Tongue (tissue), 2 donors: ENCODE data around the gene EVL. TPM values are rescaled to one million over a fixed set of nuclear protein-coding genes. Genes with fewer than 3 reads are reported as not detected.
A peak's percentile ranks its signal among the peaks of the same experiment; 100 is the strongest.
"Not testable (repeated sequence)": the region's sequence is repeated elsewhere in the genome, so short reads cannot be mapped to it uniquely, and the experiment has no call there.

Experiments used
- DNase-seq: peaks from one replicate; pipeline ENCODE4 v3.0.0-alpha.2; 2015
- total RNA-seq: library from RNA; depleted of rRNA; stranded (reverse); fragments of >200 nt; gene quantifications from one replicate; pipeline ENCODE4 v1.2.3, GENCODE V29; 2014

EVL gene
- total RNA-seq, 1 donor from 2014 or later = 41.2 TPM

DNA sequence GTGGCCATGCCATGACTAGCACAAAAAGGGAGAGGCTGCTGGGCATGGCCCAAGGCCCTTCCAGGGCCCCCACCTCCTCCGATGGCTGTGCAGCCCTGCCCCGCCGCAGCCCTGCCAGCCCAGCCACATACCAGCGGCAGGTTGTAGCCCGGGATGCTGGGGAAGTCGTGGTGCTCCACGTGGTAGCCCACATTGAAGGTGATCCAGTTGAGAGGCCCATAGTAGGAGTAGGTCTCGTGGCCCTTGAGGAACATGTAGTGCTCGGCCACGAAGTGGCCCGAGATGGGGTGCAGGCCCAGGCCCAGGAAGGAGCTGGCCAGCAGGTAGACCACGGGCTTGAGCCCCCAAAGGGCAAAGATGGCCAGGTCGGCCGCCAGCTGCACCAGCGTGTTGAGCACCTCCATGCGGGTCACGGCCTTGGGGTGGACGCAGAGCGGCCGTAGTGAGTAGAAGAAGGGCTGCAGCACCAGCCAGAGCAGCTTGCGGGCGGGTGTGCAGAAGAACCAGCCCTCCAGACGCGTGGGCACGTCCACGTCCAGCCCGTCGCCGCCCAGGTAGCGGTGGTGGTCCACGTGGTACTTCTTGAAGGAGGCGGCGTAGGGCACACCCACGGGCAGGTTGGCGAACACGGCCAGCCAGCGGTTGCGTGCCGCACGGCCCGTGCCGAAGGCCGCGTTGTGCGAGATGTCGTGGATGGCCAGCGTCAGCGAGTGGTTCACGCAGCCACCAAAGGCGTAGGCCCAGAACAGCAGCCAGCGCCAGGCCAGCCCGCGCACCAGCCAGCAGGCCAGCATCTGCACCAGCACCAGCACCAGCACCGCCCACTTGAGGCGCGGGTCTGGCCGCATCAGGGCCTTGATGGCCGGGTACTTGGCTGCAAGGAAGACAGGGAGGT is 83.9 kb downstream of the EVL start:
- DNase-seq = no peak

DNA sequence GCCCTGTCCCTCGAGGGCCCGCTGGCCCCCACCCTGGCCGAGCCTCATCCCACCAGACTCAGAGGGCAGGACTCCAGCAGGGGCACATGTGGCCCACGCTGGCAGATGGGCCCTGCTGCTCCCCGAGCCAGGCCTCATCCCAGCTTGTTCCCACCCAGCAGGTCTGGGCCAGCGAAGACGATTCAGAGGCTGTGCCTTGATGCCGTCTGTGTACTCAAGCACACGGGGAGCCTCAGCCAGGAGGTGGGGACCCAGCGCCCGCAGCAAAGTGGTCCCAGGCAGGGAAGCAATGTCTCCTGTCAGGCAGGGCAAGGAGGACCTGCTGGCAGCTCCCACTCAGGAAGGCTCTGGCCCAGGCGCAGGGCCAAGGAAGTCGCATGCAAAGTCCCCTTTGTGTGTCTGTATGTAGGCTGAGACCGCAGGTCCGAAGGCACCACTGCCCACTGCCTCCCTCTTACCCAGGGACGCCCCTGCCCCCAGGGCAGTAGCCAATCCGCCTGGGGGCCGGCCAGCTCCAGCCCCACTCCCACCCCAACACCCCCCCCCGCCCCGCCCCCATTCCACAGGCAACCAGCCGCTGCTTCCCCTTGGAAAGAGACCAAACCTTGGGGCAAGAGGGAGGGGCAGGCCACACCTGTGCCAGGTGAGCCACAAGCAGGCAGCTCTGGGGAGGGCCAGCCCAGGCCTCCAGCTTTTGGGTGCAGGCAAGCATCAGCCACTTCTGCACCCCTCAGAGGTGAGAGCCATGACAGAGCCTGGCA is 84.8 kb downstream of the EVL start:
- no peak for DNase-seq

DNA sequence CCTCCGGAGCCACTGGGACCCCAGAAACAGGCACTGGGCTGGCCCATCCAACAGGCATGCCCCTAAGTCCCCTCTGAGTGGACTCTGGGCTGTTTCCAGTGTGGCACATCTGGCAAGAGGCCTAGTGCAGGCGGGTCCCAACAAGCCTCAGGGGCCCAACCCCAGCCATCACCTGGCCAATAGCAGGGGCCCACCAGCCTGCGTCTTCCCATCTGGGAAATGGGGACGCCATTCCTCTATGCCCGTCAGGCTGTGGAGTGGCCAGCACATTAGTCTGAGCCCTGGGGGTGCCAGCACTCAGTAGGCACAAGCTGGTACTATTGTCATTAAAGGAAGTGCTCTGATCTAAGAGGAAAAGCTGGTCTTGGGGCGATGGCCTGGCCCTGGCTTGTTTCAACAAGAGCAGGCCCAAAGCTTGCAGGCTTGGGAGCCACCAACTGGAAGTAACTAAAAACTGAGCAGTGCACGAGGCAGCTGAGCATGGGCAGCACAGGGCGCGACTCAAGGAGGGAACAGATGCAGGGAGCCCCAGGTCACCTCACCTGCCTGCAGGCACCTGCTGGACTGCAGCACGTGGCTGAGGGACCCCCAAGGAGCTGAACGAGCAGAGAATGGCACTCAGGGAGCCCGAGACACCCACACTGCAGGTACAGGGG is 85.8 kb downstream of the EVL start:
- DNase-seq = no peak

DNA sequence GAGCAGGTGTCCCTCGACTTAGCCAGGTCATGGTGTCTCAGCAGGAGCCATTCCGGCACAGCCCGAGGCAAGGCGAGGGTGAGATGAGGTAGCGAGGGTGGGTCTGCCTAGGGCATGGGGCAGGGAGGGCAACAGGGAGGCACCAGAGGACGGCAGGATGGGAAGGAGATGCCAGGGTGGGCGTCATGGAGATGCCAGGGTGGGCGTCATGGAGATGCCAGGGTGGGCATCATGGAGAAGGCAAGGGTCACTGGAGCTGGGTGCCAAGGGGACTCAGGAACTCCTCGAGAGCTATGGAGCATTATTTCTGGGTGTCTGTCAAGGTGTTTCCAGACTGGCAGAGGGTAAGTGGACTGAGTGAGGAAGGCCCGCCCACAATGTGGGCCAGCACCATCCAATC is 86.9 kb downstream of the EVL start:
- no peak for DNase-seq

DNA sequence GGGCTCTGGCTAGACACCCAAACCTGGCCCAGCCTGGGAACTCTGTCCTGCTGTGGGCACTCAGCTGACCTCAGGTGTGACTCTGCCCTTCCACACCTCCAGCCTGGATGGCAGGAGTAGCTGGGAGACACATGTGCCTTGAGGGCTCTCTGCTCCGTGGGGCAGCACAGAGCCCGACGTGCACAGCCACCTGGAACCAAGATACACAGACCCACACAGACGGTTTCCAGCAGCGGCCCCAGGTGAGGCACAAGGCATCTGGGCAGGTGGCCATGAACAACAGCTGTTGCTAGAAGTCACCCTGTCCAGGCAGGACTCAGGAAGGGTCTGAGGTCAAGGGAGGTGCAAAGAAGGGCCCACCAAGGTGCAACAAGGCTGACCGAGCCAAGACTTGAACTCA is 88.3 kb downstream of the EVL start:
- DNase-seq = no peak

DNA sequence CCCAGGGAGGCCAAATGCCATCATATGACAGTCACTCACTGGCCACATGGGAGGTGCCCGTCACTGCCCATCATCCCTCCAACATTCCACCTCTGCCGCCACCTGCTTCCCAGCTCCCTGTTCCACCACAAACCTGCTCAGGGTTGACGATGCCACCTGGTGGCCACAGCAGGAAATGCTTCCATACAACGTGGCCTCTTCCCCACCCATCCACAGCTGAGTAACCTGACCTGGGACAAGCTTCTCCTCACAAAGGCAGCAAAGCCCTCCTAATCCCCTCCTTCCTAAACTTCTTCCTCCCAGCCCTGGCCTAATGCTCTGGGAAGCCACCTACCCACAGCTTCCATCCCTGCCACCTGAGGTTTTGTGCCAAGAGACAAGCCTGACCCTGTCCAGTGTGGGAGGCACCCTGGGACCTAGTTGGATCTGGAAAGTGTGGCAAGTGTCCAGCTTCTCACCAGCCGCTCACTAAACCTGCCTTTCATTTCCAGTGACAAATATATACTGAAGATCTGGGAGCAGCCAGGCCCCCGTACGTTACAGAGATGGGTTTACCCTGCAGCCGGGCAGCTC is 89.9 kb downstream of the EVL start:
- DNase-seq = peak; percentile 56

DNA sequence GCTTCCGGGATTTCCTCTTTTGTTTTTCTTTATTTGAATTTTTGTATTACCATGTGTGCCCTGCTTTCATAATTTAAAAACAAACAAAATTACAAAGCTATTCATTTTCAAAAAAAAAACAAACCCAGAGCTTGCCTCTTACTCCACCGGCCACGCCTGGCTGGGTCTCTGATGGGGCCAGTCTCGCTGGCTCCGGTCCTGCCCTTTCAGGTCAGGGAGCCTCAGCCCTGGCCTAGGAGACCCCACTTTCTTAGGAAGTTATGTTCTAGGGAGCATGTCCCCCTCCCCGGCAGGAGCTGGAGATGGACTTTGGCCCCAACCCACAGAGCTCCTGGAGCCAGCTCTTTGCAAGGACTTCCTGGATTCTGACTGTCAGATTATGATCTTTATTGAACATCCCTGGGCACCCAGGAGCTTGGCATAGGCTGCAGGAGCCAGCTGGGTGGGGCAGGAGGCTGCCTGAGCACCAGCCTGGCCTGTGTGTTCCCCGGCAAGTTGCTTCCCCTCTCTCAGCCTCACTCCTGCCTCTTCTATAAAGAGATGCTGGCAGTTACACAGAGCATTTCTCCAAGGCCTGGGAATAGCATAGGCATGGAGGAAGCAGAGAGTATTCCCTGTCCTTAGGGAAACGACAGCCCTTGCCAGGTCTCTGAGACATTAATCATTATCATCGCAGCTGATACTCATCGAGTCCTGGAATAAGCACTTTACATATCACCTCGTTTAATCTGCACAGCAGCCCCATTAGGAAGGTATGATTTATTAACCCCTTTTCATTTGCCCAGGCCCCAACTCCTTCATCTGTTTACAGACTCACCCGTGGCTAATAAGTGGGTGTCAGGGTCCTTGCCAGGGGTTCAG is 90.8 kb downstream of the EVL start:
- DNase-seq = no peak

DNA sequence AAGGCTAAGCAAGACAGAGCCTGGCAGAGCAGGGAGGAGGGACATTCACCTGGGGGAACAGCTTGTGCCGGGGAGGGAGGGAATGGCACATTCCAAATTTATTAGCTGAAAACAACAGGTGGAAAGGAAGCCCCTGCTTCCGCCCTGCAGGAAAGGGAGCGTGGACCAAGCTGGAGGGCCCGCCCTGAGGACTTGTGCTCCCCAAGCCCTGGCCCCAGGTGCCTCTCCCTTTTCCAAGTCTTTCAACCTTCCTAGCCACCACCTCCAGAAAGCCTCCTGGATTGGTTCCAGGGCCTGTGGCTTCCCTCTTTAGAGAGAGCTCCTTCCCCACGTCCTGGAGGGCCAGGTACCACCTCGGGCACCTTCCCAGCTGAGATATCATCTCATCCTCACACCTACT is 91.6 kb downstream of the EVL start:
- DNase-seq = no peak

DNA sequence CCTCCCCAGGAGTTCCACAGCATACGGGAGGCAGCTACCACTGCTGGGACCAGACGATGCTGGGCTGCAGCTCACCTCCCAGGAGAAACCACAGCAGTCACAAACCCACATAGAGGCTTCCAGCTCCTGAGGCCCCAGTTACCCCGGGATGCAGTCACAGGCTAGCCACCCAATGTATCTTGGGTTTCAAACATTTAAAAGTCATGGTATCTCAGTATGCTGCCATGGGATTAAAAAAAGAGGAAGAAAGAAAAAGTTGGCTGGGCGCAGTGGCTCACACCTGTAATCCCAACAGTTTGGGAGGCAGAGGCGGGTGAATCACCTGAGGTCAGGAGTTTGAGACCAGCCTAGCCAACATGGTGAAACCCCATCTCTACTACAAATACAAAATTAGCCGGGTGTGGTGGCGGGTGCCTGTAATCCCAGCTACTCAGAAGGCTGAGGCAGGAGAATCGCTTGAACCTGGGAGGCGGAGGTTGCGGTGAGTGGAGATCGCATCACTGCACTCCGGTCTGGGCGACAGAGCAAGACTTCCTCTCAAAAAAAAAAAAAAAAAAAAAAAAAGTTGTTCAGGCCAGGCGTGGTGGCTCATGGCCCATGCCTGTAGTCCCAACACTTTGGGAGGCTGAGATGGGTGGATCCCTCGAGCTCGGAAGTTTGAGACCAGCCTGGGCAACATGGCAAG is 92.5 kb downstream of the EVL start:
- DNase-seq = not testable (repeated sequence)

DNA sequence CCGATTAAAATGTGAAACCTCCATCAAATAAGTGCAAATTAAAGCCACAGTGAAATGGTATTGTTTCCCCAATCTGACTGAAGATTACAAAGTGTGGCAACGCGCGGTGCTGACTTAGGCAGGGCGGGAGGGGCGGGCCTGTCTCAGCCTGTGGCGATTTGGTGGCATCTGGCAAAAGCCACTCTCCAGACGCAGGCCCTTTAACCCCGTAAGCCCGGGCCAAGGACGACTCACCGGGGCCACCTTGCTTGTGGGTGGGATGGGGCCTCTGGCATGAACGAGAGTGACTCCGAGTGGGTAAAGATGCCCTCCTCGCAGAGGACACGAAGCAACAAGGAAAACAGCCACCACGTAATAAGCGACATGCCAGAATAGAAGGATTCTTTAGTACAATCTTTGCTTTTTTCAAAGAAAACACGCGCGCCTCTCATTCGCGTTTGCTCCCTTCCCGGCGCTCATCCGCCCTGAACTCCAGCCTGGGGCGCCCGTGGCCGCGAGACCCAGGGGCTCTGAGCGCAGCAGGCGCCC is 93.4 kb downstream of the EVL start:
- no peak for DNase-seq

DNA sequence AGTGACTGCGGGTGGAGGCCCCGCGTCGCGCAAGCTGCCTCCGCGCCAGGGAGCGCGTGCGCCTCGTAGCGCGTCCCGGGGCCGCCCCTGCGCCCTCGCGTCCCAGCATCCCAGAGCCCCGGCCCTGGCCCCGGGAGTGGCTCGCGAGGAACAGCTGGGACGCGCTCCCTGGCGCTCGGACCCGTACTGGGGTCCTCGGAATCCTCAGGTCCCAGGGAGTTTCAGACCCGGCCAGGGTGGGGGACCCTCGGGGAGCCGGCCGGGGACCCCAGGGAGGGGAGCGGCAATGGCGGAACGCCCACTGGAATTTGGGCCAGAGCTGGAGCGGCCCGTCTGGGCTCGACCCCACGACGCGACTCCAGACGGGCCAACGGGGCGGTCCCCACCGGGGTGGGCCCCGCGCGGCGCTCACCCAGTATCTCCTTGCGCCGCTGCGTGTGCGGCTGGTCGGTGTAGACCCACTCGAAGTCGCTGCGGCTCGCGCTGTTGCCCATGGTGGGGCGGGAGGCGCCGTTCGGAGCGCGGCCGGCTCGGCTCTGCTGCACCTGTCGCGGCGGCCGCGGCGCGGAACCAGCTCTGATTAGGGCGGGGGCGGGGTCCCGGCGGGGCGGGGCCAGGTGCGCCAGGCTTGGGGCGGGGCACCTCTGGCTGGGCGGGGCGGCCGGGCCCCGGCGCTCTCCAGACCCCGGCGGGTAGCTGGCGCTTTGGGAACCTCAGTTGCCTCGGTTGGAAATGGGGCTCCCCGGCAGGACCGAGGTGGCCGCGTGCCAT is 94.1 kb downstream of the EVL start, which contains the start of gene DEGS2:
Gene DEGS2, minus strand, starts transcription at position 552 of the 771 bp plus-strand sequence. Its CDS starts 58 bp downstream, at position 494.
- DNase-seq = peak; percentile 44

DNA sequence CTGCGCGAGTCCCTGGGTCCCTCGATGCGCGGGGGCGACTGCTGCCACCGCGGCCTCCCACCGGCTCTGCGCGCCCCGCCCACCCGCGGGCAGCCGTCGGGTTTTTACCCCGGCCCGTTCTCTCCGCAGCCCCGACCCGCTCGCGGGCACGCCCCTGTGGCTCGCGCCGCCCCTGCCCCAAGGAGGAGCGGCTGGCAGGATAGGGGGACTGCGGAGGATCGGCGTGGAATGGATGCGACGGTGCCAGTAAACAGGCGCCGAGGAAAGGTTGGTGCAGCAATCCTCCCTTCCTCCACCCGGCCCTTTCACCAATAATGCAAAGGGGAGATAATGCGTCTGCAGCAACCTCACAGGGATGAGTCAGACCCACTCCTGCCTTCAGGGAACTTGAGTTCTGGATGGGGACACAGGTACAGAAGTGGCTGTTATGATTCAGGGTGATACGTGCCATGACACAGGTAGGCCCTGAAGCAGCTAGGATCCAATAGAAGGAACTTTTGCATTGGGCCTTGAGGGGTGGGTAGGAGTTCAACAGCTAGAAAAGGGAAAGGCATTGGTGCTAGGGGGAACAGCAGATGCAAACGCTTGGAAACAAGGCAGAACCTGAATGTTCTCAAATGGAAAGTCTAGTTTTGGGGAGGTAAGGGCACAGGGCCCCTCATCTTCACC is 94.8 kb downstream of the EVL start:
- DNase-seq = no peak

DNA sequence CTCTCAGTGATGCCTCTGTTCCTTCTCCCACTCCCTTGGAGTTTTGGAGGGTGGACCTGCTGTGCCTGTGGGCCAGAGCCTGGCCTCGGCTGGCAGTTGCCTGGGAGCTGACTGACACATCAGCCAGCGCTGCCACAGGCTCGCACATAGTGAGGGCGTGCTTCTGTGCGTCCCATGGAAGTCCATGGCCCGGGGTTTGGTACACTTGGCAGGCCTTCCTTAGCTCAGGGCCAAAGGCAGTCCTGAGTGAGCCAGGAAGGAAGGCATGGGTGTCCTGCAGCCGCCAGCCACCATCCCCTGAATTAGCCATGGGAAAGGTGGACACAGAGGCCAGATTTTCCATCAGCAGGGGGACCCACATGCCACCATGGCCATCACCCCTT is 95.3 kb downstream of the EVL start:
- no peak for DNase-seq

DNA sequence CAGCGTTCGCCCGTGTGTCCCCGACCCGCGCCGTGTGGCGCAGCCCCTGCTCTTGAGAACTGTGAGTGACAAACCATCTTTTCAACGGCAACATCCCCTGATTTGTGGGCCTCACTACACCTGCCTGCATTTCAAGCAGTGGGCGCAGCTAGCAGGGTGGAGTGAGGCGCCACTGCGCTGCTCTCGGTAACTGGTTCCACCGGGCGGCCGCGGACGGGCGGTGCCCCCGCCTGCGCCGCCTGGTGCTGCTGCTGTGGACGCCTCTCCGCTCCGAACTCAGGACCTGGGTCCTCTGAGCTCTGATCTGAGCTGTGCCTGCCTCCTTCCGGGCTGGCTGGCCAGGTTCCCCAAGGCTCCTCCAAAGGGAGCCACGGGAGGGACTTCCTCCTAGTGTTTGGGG is 100.2 kb downstream of the EVL start:
- DNase-seq = peak; percentile 37

DNA sequence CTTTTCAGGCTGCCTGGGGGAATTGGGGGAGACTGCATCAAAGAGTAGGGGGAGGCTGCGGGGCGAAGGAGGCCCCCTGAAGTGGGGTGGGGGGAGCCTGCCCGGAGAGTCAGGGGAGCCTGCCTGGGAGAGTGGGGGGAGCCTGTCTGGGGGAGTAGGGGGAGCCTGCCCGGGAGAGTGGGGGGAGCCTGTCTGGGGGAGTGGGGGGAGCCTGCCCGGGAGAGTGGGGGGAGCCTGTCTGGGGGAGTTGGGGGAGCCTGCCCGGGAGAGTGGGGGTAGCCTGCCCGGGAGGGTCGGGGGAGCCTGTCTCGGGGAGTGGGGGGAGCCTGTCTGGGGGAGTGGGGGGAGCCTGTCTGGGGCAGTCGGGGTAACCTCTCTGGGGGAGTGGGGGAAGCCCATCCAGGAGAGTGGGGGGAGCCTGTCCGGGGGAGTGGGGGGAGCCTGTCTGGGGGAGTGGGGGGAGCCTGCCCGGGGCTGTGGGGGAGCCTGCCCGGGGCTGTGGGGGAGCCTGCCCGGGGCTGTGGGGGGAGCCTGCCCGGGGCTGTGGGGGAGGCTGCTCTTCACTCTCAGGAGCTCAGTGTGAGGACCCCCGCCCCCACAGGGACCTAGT is 100.7 kb downstream of the EVL start:
- DNase-seq = no peak

DNA sequence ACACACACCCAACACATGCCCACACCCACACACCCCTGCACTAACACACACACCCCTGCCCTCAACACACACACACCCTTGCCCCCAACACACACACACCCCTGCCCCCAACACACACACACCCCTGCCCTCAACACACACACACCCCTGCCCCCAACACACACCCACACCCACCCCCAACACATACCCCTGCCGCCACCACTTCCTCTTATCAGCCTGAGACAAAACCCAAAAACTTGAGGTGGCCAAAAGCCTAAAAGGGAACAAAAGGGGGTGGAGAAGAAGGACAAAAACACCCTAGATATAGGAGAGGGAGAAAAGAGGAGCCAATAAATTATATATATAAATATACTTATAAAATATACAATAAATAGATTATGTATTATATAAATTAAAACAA is 103.3 kb downstream of the EVL start:
- no peak for DNase-seq

DNA sequence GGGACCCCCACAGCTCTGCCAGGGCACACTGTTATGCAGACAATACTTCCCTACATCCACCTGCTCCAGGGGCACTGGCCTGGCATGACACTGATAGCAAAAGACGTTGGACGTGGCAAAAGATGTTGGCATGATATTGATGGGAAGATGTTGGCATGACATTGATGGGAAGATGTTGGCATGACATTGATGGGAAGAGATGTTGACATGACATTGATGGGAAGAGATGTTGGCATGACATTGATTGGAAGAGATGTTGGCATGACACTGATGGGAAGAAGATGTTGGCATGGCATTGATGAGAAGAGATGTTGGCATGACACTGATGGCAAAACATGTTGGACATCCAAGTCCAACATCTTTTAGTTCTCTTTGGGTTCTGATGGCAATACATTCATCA is 105.7 kb downstream of the EVL start:
- no peak for DNase-seq

DNA sequence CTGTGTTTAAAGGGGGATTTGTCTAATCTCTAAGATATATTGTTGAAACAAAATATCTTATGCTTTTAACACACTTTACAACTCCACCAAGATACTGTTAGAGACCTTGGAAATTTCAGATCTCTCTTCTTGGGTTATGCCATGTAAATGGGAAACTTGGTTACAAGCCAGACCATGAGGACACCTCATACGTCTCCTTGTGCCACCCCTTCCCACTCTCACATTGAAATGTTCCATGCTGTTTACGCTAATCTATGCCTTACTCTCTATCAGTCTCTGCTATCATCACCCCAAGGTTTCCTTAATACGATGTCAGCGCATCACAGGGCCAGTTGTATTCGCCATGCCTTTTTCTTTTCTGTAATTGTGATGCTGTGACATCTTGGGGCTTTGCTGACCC is 107.6 kb downstream of the EVL start:
- no peak for DNase-seq

DNA sequence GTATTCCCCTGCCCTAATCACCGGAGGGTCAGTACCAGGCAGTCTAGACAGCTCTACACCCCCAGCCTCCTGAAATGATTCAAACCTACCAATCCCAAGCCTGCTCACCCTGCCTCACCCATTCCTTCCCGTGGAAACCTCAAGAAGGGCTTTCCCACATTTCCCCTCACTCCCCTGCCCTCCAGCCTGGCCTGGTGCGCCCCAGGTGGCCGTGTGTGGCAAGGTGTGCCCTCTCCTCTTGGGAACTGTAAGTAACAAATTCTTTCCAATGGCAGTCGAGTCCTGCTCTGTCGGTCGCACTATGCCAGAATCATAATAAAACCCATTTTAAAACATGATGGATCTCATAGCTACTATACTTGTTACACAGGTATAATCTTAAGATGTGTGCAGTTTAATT is 108.1 kb downstream of the EVL start:
- DNase-seq = no peak
